GM23338 (cell line): Measurements from ENCODE around the gene CLDN19.

Source experiments
- EZH2 ChIP-seq: fragments of 200-600 bp; sonication (generic); IDR thresholded peaks from one replicate; pipeline ENCODE4 v1.8.0; 2017; ENCODE audit warnings: antibody characterized with exemption, mild to moderate bottlenecking, low read depth; ENCODE audit not compliant: unreplicated experiment
- POLR2AphosphoS5 ChIP-seq: IDR thresholded peaks from 2 replicates; pipeline ENCODE4 v1.6.1; 2016; ENCODE audit warnings: antibody characterized with exemption, low read depth

DNA sequence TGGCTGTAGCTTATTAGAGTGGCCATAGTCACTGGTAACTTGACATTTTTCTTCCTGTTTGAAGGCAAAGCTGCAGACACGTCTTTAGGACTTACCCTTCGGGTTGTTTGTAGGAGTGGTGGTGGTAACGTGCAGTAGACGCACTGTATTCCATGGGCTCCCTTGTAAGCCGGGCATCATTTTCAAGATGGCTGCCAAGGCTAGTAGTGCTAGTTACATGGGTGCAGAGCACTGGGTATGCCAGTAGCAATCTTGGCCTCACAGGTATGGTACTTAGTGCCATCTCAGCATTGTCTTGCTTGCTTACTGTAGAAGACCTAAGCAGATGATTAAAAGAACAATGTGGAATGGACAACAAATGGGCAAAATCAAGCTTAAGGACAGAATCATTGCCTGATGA, 55.9 kb downstream of the CLDN19 start:
- TF ChIP-seq POLR2AphosphoS5 (no peak), EZH2 (no peak)
